Tibial nerve (tissue), 4 donors: Measurements from ENCODE around the gene GPRC6A.

ENCODE experiments used
- CTCF ChIP-seq, 5 experiments: fragments of 200-600 bp in 3 of 5; fragments of 450-650 bp in 2 of 5; sonication (generic) in 3 of 5; IDR thresholded peaks; one replicate each; pipeline ENCODE4 v1.5.1; 2016 to 2019; ENCODE audit warnings: antibody characterized with exemption in 5 of 5, mild to moderate bottlenecking in 3 of 5, moderate library complexity in 2 of 5
- EP300 ChIP-seq, 2 donors: sonication (generic); formaldehyde crosslinking; IDR thresholded peaks; one replicate each; pipeline ENCODE4 v1.6.1; 2017; ENCODE audit warnings: antibody characterized with exemption in 2 of 2, mild to moderate bottlenecking in 1 of 2
- POLR2A ChIP-seq, 2 donors: fragments of 450-650 bp; IDR thresholded peaks; one replicate each; pipeline ENCODE4 v1.6.1; 2017; ENCODE audit warnings: antibody characterized with exemption in 2 of 2, mild to moderate bottlenecking in 2 of 2, moderate library complexity in 2 of 2

GRCh38 chr6:116761779-116762178 is 67.1 kb downstream of the GPRC6A start:
- TF ChIP-seq POLR2A (IDR thresholded peaks at IDR 0.05) (no peak), CTCF (IDR thresholded peaks at IDR 0.05) (no peak), EP300 (IDR thresholded peaks at IDR 0.05) (no peak)
